ENCODE results near the gene HEATR5A.
"Not testable (repeated sequence)": the region's sequence is repeated elsewhere in the genome, so short reads cannot be mapped to it uniquely, and the experiment has no call there.

HEATR5A gene

GRCh38 chr14:31320922-31321766, 99.2 kb downstream of the HEATR5A start:
- no peak for FAIRE-seq

- no peak for FAIRE-seq
These were observed 100.1 kb downstream of the HEATR5A start for GRCh38 chr14:31320216-31320615.

GRCh38 chr14:31319701-31320100, 100.6 kb downstream of the HEATR5A start:
- FAIRE-seq: no peak

GRCh38 chr14:31312934-31313333, 107.4 kb downstream of the HEATR5A start:
- FAIRE-seq: no peak

- FAIRE-seq: not testable (repeated sequence)
These were observed 108.0 kb downstream of the HEATR5A start for GRCh38 chr14:31312370-31312769.

- no peak for FAIRE-seq
These were observed 112.7 kb downstream of the HEATR5A start for GRCh38 chr14:31307618-31308017.

GRCh38 chr14:31307198-31307597, 113.2 kb downstream of the HEATR5A start:
- no peak for FAIRE-seq

GRCh38 chr14:31303654-31304053, 116.7 kb downstream of the HEATR5A start:
- FAIRE-seq: no peak

GRCh38 chr14:31300883-31301282, 119.5 kb downstream of the HEATR5A start:
- no peak for FAIRE-seq

- no peak for FAIRE-seq
These were observed 120.1 kb downstream of the HEATR5A start for GRCh38 chr14:31300296-31300695.

GRCh38 chr14:31297701-31298344, 122.5 kb downstream of the HEATR5A start:
- FAIRE-seq: no peak

- no peak for FAIRE-seq
These were observed 123.2 kb downstream of the HEATR5A start for GRCh38 chr14:31297112-31297511.

- no peak for FAIRE-seq
These were observed 125.5 kb downstream of the HEATR5A start for GRCh38 chr14:31294746-31295405.

GRCh38 chr14:31292937-31293616, 127.3 kb downstream of the HEATR5A start:
- FAIRE-seq: no peak

- no peak for FAIRE-seq
These were observed 129.1 kb downstream of the HEATR5A start for GRCh38 chr14:31291210-31291609.

GRCh38 chr14:31287294-31287972, 132.9 kb downstream of the HEATR5A start:
- FAIRE-seq: no peak

GRCh38 chr14:31286456-31287293, 133.7 kb downstream of the HEATR5A start:
- FAIRE-seq: no peak

GRCh38 chr14:31283578-31284252, 136.6 kb downstream of the HEATR5A start:
- FAIRE-seq: no peak

- FAIRE-seq: no peak
These were observed 137.2 kb downstream of the HEATR5A start for GRCh38 chr14:31283153-31283552.

GRCh38 chr14:31280871-31281220, 139.5 kb downstream of the HEATR5A start:
- FAIRE-seq: no peak

Data from TTC549 (cell line).